Pancreas (tissue), 10 donors: Measurements from ENCODE around the gene DYNLRB1. TPM values are rescaled to one million over a fixed set of nuclear protein-coding genes. Genes with fewer than 3 reads are reported as not detected.

ENCODE experiments used
- ATAC-seq, 4 donors: fragments of 200-7000 bp; cut with Tn5 transposase; one replicate each; pipeline versions ENCODE4 v1.8.0 to v1.9.1; 2020; ENCODE audit warnings: mild to moderate bottlenecking in 4 of 4, moderate library complexity in 4 of 4
- DNase-seq, 6 donors: peaks; one replicate each; pipeline ENCODE4 v3.0.0-alpha.2; 2020
- FAIRE-seq: peaks from 2 replicates; lab custom pipeline; 2012; peaks lifted over from hg19 to GRCh38; lab: Jason Lieb, UNC
- H3K27ac ChIP-seq, 4 donors: fragments of 200-600 bp; sonication (generic); 1 replicate in 3 of 4; 2 replicates in 1 of 4; pipeline versions ENCODE4 v1.5.0 to v1.8.0; 2020
- H3K27me3 ChIP-seq, 4 donors: fragments of 200-600 bp; one replicate each; pipeline ENCODE4 v1.8.0; 2021
- H3K36me3 ChIP-seq, 3 donors: fragments of 200-600 bp; sonication (generic) in 1 of 3; one replicate each; pipeline versions ENCODE4 v1.5.0 to v1.8.0; 2020 to 2021
- H3K4me1 ChIP-seq, 3 donors: fragments of 200-600 bp; one replicate each; pipeline ENCODE4 v1.8.0; 2021
- H3K4me3 ChIP-seq, 4 donors: fragments of 200-600 bp; sonication (generic) in 2 of 4; one replicate each; pipeline versions ENCODE4 v1.5.0 to v1.8.0; 2020 to 2021
- H3K9me3 ChIP-seq, 4 donors: fragments of 200-600 bp; one replicate each; pipeline ENCODE4 v1.8.0; 2021
- WGBS, 2 donors: extraction: QIAGEN DNeasy Blood & Tissue Kit; methylation state at CpG; one replicate each; pipeline ENCODE4 v1.1.7; 2013; 5-methylcytosine and 5-hydroxymethylcytosine counted together
- intact Hi-C, 3 donors: fragments of 100-400 bp; cut with DNase I; formaldehyde crosslinking; loops; one replicate each; pipeline versions ENCODE4 v1.11.1 to v1.14.2; 2022
- polyA plus RNA-seq, 2 donors: library from polyadenylated mRNA; stranded (reverse); fragments of 200-250 nt; gene quantifications; one replicate each; pipeline ENCODE4 v1.2.3, GENCODE V29; 2013
- total RNA-seq, 6 donors: library from RNA; stranded (reverse); fragmentation: NEBNext Ultra II Directional in 4 of 6; extraction: Animal tissue kit (Norgen Biotek cat#: 25700) in 4 of 6; gene quantifications; one replicate each; pipeline versions ENCODE4 v1.2.1 to v1.2.4, GENCODE V29; 2021 to 2023
- TF ChIP-seq, protein P1 (sequence below), 4 donors: fragments of 200-600 bp; sonication (generic) in 3 of 4; IDR thresholded peaks; one replicate each; pipeline versions ENCODE4 v1.5.0 to v1.8.0; 2021; ENCODE audit warnings: antibody characterized with exemption in 4 of 4
- donor health status: healthy with polysubstance abuse.
- donor health status: DM: no; HTN: no; CAD: no; lungs with moderate emphysema.
- donor health status: DM: no; HTN: no; CAD: no.
- donor health status: control.
- donor health status: control.
- donor health status: Bipolar disorder and iron deficiency.
- donor health status: DM: yes; HTN: yes; CAD: no.
- donor health status: DM: no; HTN: no; CAD: no.
- donor health status: DM: no; HTN: no; CAD: no.
- donor health status: DM: yes; HTN: yes; CAD: no.

DYNLRB1 gene
- total and polyA plus RNA-seq, 8 donors, result 26.9 to 178 (median 41.6) TPM

DNA sequence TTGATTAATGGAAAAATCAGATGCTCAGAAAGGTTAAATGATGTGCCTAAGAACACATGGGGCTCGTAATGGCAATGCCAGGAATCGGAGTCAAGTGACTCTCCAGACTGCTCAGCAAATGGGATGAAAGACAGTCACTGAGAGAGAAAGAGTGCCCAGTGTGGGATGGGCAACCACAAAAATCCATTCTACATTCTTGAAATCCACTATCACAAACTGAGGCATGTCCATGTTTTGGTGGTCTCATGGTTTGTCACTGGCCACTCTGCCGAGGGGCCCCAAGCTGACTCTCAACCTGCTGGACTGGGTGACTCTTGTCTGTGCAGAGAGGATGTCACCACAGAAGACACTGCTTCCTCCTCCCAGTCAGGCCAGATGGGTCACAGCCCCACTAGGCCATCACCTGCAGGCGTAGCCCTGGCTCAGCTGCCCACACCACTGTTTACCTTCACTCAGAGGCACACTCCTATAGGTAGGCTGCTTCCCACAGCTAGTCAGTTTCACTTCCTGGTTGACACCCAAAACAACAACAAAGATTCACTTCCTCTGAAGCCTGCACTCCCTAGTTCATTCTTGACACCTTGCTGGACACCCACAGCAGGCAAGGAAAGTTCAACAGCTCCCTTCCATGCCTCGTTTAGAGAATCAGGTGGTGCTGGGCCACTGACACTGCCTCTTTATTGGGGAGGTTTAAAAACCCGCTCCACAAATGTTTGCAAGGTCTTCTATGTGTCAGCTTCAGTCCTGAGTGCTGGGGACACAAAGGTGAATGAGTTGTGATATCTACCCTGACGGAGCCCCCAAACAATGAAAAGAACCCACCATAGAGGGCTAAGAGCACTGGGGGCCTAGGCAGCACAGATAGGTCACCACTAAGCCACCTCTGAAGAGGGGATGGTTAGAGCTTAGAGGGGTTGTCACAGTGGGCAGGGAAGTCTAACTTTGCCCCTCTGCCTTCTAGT, 64.0 kb downstream of the DYNLRB1 start:
- peaks cover 0 to 4% (median 4%) of the 10 kb centered on the region in 3 donors for H3K36me3 ChIP-seq
- H3K27me3 ChIP-seq, result no peaks in the 10 kb centered on the region
- DNase-seq, result no peak
- H3K4me1 ChIP-seq, result no peaks in the 10 kb centered on the region
- H3K27ac ChIP-seq, result no peak overlapping the region
- TF ChIP-seq, protein P1, sequence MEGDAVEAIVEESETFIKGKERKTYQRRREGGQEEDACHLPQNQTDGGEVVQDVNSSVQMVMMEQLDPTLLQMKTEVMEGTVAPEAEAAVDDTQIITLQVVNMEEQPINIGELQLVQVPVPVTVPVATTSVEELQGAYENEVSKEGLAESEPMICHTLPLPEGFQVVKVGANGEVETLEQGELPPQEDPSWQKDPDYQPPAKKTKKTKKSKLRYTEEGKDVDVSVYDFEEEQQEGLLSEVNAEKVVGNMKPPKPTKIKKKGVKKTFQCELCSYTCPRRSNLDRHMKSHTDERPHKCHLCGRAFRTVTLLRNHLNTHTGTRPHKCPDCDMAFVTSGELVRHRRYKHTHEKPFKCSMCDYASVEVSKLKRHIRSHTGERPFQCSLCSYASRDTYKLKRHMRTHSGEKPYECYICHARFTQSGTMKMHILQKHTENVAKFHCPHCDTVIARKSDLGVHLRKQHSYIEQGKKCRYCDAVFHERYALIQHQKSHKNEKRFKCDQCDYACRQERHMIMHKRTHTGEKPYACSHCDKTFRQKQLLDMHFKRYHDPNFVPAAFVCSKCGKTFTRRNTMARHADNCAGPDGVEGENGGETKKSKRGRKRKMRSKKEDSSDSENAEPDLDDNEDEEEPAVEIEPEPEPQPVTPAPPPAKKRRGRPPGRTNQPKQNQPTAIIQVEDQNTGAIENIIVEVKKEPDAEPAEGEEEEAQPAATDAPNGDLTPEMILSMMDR (IDR thresholded peaks at IDR 0.05), result no peak
- peak in 2 of 4 donors; percentile 33 to 42 for ATAC-seq
- H3K9me3 ChIP-seq, result no peaks in the 10 kb centered on the region
- intact Hi-C loops, result no loop called here
- no peak for FAIRE-seq
- H3K4me3 ChIP-seq, result no peak overlapping the region
- WGBS, 2 donors, result 88 to 91% methylated on average over 7 of the region's 7 CpGs

- Histone ChIP-seq H3K36me3 (peaks cover 0 to 4% (median 4%) of the 10 kb centered on the region in 3 donors), H3K4me1 (no peaks in the 10 kb centered on the region), H3K9me3 (no peaks in the 10 kb centered on the region), H3K27ac (no peak overlapping the region), H3K27me3 (no peaks in the 10 kb centered on the region), H3K4me3 (no peak overlapping the region)
- FAIRE-seq (no peak), ATAC-seq (peak in 2 of 4 donors; percentile 25 to 35), DNase-seq (no peak)
- intact Hi-C loops, result no loop called here
- 92 to 93% methylated on average over 11 of the region's 11 CpGs for WGBS, 2 donors
- TF ChIP-seq, protein P1 (IDR thresholded peaks at IDR 0.05), result no peak
Measured at GRCh38 chr20:34581341-34582184, 65.3 kb downstream of the DYNLRB1 start.

- ATAC-seq (no peak), FAIRE-seq (no peak), DNase-seq (no peak)
- Histone ChIP-seq H3K27ac (no peak overlapping the region), H3K36me3 (peaks cover 0 to 4% (median 4%) of the 10 kb centered on the region in 3 donors), H3K4me3 (no peak overlapping the region), H3K4me1 (no peaks in the 10 kb centered on the region), H3K9me3 (no peaks in the 10 kb centered on the region), H3K27me3 (no peaks in the 10 kb centered on the region)
- intact Hi-C loops, result no loop called here
- WGBS, 2 donors, result 88 to 89% methylated on average over 4 of the region's 4 CpGs
- TF ChIP-seq, protein P1 (IDR thresholded peaks at IDR 0.05), result no peak
Measured at GRCh38 chr20:34582221-34582620, 66.0 kb downstream of the DYNLRB1 start.

DNA sequence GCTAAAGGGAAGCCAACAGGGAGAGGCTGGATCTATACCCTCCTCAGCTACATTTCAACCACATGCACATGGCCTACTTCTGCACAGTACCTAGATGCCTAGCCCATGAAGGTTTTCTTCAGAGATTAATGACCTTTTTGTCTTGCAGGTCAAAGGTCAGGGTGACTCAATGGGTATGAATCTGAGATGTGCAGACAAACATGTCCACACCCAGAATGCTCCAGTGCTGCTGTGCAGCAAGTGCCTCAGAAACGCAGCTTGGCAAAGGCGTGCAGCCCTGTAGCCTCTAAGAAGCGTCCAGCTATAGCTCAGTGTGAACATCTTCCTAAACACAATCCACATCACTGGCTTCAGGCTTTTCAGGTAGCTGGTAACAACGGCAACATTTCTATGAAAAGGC, 66.7 kb downstream of the DYNLRB1 start:
- intact Hi-C loops, result no loop called here
- no peaks in the 10 kb centered on the region for H3K9me3 ChIP-seq
- H3K4me1 ChIP-seq, result no peaks in the 10 kb centered on the region
- WGBS, 2 donors, result 90 to 91% methylated on average over 4 of the region's 4 CpGs
- H3K4me3 ChIP-seq, result no peak overlapping the region
- FAIRE-seq (no peak), DNase-seq (no peak), ATAC-seq (no peak)
- H3K36me3 ChIP-seq, result peaks cover 0 to 4% (median 4%) of the 10 kb centered on the region in 3 donors
- H3K27ac ChIP-seq, result no peak overlapping the region
- no peaks in the 10 kb centered on the region for H3K27me3 ChIP-seq
- TF ChIP-seq, protein P1 (IDR thresholded peaks at IDR 0.05), result no peak
